GM18505 (cell line): ENCODE results near the gene KLHDC4.
"Not testable (repeated sequence)": the region's sequence is repeated elsewhere in the genome, so short reads cannot be mapped to it uniquely, and the experiment has no call there.

Experiments
- ATAC-seq: cut with Tn5 transposase; IDR thresholded peaks from one replicate; pipeline ENCODE4 v1.9.1; 2021; ENCODE audit not compliant: unreplicated experiment
- POLR2A ChIP-seq: IDR thresholded peaks from 4 replicates; pipeline ENCODE4 v1.6.1; 2011; ENCODE audit warnings: borderline replicate concordance; ENCODE audit not compliant: insufficient read depth, insufficient read length; ENCODE audit errors: extremely low read depth

Gene KLHDC4

GRCh38 chr16:87688876-87689815, 76.6 kb downstream of the KLHDC4 start:
- no peak for TF ChIP-seq POLR2A

GRCh38 chr16:87687998-87688529, 77.7 kb downstream of the KLHDC4 start:
- TF ChIP-seq POLR2A: no peak
- ATAC-seq: no peak

More at GRCh38 chr16:87688876-87689815, 76.6 kb downstream of the KLHDC4 start:
- ATAC-seq: no peak

GRCh38 chr16:87687126-87687910, 78.5 kb downstream of the KLHDC4 start:
- ATAC-seq: no peak
- TF ChIP-seq POLR2A: no peak

GRCh38 chr16:87686697-87687096, 79.1 kb downstream of the KLHDC4 start:
- no peak for ATAC-seq
- TF ChIP-seq POLR2A: no peak

- ATAC-seq: no peak
- no peak for TF ChIP-seq POLR2A
Observed at GRCh38 chr16:87685766-87686165, 80.0 kb downstream of the KLHDC4 start.

GRCh38 chr16:87685405-87685755, 80.4 kb downstream of the KLHDC4 start:
- no peak for ATAC-seq
- no peak for TF ChIP-seq POLR2A

GRCh38 chr16:87684711-87685404, 80.9 kb downstream of the KLHDC4 start:
- TF ChIP-seq POLR2A: no peak
- ATAC-seq: no peak

- no peak for TF ChIP-seq POLR2A
Observed at GRCh38 chr16:87684106-87684677, 81.6 kb downstream of the KLHDC4 start.

GRCh38 chr16:87682852-87683399, 82.9 kb downstream of the KLHDC4 start:
- no peak for ATAC-seq
- TF ChIP-seq POLR2A: no peak

More at GRCh38 chr16:87684106-87684677, 81.6 kb downstream of the KLHDC4 start:
- ATAC-seq: no peak

- ATAC-seq: no peak
- no peak for TF ChIP-seq POLR2A
Observed at GRCh38 chr16:87681981-87682570, 83.7 kb downstream of the KLHDC4 start.

- not testable (repeated sequence) for ATAC-seq
Observed at GRCh38 chr16:87681051-87681602, 84.7 kb downstream of the KLHDC4 start.

GRCh38 chr16:87680272-87680644, 85.5 kb downstream of the KLHDC4 start:
- TF ChIP-seq POLR2A: no peak
- no peak for ATAC-seq
